ENCODE results near the gene SYAP1.

- TF ChIP-seq CTCF (IDR thresholded peaks at IDR 0.05) (peak; percentile 75), ZFX (IDR thresholded peaks at IDR 0.05; ENCODE audit: borderline replicate concordance) (no peak)
Measured at GRCh38 chrX:16695079-16695676, 24.2 kb upstream of the SYAP1 start.

Measured in 22Rv1 (cell line).